Uterus (tissue), 4 donors: Measurements from ENCODE around the gene SIK2. TPM values are rescaled to one million over a fixed set of nuclear protein-coding genes. Genes with fewer than 3 reads are reported as not detected.
A peak's percentile ranks its signal among the peaks of the same experiment; 100 is the strongest.

Experiments
- DNase-seq, 2 donors: peaks; one replicate each; pipeline ENCODE4 v3.0.0-alpha.2; 2019 to 2020
- H3K27ac ChIP-seq, 2 donors: fragments of 200-600 bp; sonication (generic); 1 replicate in 1 of 2; 2 replicates in 1 of 2; pipeline ENCODE4 v1.5.1; 2016 to 2018
- H3K27me3 ChIP-seq, 2 donors: fragments of 200-600 bp; sonication (generic); one replicate each; pipeline ENCODE4 v1.5.1; 2018 to 2019; ENCODE audit warnings: control low read depth in 1 of 2
- H3K36me3 ChIP-seq, 2 donors: fragments of 200-600 bp; sonication (generic); one replicate each; pipeline ENCODE4 v1.5.1; 2019; ENCODE audit warnings: control low read depth in 1 of 2
- H3K4me1 ChIP-seq, 2 donors: fragments of 200-600 bp; sonication (generic); one replicate each; pipeline ENCODE4 v1.5.1; 2018 to 2019; ENCODE audit warnings: control low read depth in 1 of 2
- H3K4me3 ChIP-seq, 2 donors: fragments of 200-600 bp; sonication (generic); 1 replicate in 1 of 2; 2 replicates in 1 of 2; pipeline ENCODE4 v1.5.1; 2018 to 2019; ENCODE audit warnings: mild to moderate bottlenecking in 1 of 2
- H3K9me3 ChIP-seq, 2 donors: fragments of 200-600 bp; sonication (generic); one replicate each; pipeline ENCODE4 v1.5.1; 2019; ENCODE audit warnings: control low read depth in 1 of 2
- CTCF ChIP-seq, 4 experiments: fragments of 200-600 bp in 2 of 4; fragments of 450-650 bp in 2 of 4; sonication (generic) in 2 of 4; IDR thresholded peaks; one replicate each; pipeline ENCODE4 v1.5.1; 2016 to 2019; ENCODE audit warnings: antibody characterized with exemption in 4 of 4, mild to moderate bottlenecking in 2 of 4, moderate library complexity in 1 of 4
- POLR2A ChIP-seq, 2 donors: fragments of 450-650 bp; IDR thresholded peaks; one replicate each; pipeline ENCODE4 v1.6.1; 2016; ENCODE audit warnings: antibody characterized with exemption in 2 of 2, mild to moderate bottlenecking in 1 of 2, moderate library complexity in 1 of 2
- intact Hi-C: fragments of 100-400 bp; cut with DNase I; formaldehyde crosslinking; loops from one replicate; pipeline ENCODE4 v1.15.1; 2023; ENCODE audit warnings: low total_unique reads
- total RNA-seq, 4 donors: library from RNA; depleted of rRNA in 3 of 4; stranded (reverse); fragments of >200 nt in 3 of 4; gene quantifications; one replicate each; pipeline versions ENCODE4 v1.1.0 to v1.2.4, GENCODE V29; 2014 to 2023
- donor health status: DM: yes; HTN: yes; CAD: no.

Gene SIK2
- total RNA-seq, 4 donors from 2014 or later = 11.5 to 27.7 (median 16.7) TPM

- TF ChIP-seq CTCF (IDR thresholded peaks at IDR 0.05) = no peak
- no peak for TF ChIP-seq POLR2A (IDR thresholded peaks at IDR 0.05)
- no peak overlapping the region for H3K4me3 ChIP-seq
- peak overlapping the region; percentile 93 to 95 for H3K27ac ChIP-seq
- DNase-seq = no peak
- intact Hi-C loops = no loop called here
- H3K27me3 ChIP-seq = no peaks in the 10 kb centered on the region
- no peaks in the 10 kb centered on the region for H3K36me3 ChIP-seq
- H3K9me3 ChIP-seq = no peaks in the 10 kb centered on the region
- H3K4me1 ChIP-seq = peaks cover 22 to 29% of the 10 kb centered on the region in 2 donors
Observed at GRCh38 chr11:111736621-111737443, 134.6 kb downstream of the SIK2 start.

DNA sequence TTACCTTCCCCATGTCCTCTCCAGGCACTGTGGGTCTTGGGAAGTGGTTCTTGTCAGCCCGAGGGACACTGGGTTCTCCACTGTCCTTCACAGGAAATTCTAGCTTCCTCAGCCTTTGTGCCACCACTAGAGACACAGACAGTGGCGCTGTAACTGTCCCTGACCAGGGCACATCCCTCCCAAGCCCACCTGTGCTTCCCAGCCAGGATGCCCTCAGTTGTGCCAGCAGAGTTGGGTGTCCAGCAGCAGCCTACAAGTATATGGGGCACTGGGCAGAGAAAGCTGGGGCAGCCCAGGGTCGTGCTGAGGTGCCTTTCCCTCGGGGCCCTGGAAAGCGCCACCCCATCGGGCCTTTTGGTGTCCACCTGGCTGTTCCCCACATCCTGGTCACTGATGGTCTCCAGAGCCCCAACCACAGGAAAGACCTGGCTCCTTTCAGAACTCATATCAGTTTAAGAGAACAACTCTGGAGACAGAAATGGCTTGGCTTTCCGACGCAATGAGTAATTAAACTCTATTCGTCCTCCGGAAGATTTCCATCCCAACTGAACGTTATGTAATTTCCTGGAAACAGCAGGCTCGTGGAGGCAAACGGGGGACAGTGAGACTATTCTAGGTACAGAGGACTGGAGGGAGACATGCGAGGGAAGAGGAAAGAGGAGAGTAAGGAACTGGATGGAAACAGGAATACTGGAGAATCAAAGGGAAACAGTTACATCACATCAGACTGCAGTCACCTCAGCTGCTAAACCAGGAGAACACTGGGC is 135.4 kb downstream of the SIK2 start:
- peaks cover 22 to 29% of the 10 kb centered on the region in 2 donors for H3K4me1 ChIP-seq
- H3K27ac ChIP-seq = peak overlapping the region; percentile 93 to 95
- no peaks in the 10 kb centered on the region for H3K36me3 ChIP-seq
- H3K27me3 ChIP-seq = no peaks in the 10 kb centered on the region
- intact Hi-C loops = no loop called here
- no peak overlapping the region for H3K4me3 ChIP-seq
- TF ChIP-seq CTCF (IDR thresholded peaks at IDR 0.05) (no peak), POLR2A (IDR thresholded peaks at IDR 0.05) (no peak)
- peak in 1 of 2 donors; percentile 50 for DNase-seq
- no peaks in the 10 kb centered on the region for H3K9me3 ChIP-seq

DNA sequence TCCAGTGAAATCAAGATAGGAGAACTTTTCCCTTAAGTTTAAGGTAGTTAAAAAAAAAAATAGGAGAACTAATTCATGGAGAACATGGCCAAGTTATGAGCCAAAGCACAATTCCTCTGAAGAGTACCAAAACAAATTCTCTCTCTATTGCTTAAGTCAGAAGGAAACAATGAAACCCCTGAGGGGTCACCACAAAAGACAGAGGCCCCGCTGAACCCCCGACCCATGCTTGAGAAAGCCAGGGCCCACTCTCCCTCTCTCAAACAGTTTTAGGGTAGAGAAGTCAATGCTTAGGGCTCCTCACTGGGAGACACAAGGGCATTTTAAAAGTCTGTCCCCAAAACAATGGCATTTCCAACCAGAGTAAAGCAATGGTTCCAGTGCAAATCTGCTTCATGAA is 137.1 kb downstream of the SIK2 start:
- DNase-seq = no peak
- H3K4me3 ChIP-seq = no peak overlapping the region
- TF ChIP-seq POLR2A (IDR thresholded peaks at IDR 0.05) (no peak), CTCF (IDR thresholded peaks at IDR 0.05) (no peak)
- intact Hi-C loops = no loop called here
- no peaks in the 10 kb centered on the region for H3K36me3 ChIP-seq
- peaks cover 11 to 14% of the 10 kb centered on the region in 2 donors for H3K4me1 ChIP-seq
- H3K27ac ChIP-seq = peak overlapping the region; percentile 93 to 95
- no peaks in the 10 kb centered on the region for H3K27me3 ChIP-seq
- no peaks in the 10 kb centered on the region for H3K9me3 ChIP-seq

GRCh38 chr11:111741751-111742150 is 139.5 kb downstream of the SIK2 start:
- Histone ChIP-seq H3K9me3 (no peaks in the 10 kb centered on the region), H3K27ac (no peak overlapping the region), H3K4me3 (no peak overlapping the region), H3K4me1 (peaks cover 0 to 4% of the 10 kb centered on the region in 2 donors), H3K27me3 (no peaks in the 10 kb centered on the region), H3K36me3 (no peaks in the 10 kb centered on the region)
- TF ChIP-seq CTCF (IDR thresholded peaks at IDR 0.05) (no peak), POLR2A (IDR thresholded peaks at IDR 0.05) (no peak)
- intact Hi-C loops = no loop called here
- DNase-seq = no peak

DNA sequence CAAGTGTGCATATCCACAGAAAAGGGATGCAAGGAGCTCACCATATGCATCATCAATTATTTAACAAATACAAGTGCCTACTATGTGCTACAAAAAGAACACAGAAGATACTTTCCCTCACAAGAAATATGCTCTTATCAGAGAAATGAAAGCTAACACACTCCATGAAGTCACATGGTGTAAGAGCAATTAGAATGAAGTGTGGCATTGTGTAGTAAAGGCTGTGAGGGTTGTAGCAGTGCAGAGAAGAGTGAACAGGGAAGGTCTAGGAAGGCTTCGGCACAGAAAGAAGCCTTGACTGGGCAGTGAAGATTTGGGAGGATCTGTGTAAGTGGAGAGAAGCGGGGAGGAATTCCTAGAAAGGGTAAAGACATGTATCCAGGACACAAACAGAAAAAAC is 141.5 kb downstream of the SIK2 start:
- intact Hi-C loops = no loop called here
- no peak overlapping the region for H3K27ac ChIP-seq
- H3K4me3 ChIP-seq = no peak overlapping the region
- H3K36me3 ChIP-seq = no peaks in the 10 kb centered on the region
- TF ChIP-seq CTCF (IDR thresholded peaks at IDR 0.05) (no peak), POLR2A (IDR thresholded peaks at IDR 0.05) (no peak)
- no peaks in the 10 kb centered on the region for H3K27me3 ChIP-seq
- DNase-seq = no peak
- H3K9me3 ChIP-seq = no peaks in the 10 kb centered on the region
- no peaks in the 10 kb centered on the region for H3K4me1 ChIP-seq
